Smooth muscle cell (in vitro differentiated cells): ENCODE results near the gene OR11H1. TPM values are rescaled to one million over a fixed set of nuclear protein-coding genes. Genes with fewer than 3 reads are reported as not detected.
"Not testable (repeated sequence)": the region's sequence is repeated elsewhere in the genome, so short reads cannot be mapped to it uniquely, and the experiment has no call there.

Experiments
- DNase-seq: peaks from one replicate; lab custom pipeline; 2025; ENCODE audit not compliant: unreplicated experiment; lab: John Stamatoyannopoulos, UW
- H2AFZ ChIP-seq: fragments of 200-600 bp; sonication (generic); 2 replicates; pipeline ENCODE4 v1.6.0; 2016; ENCODE audit warnings: antibody characterized with exemption, low read depth, mild to moderate bottlenecking
- H3F3A ChIP-seq: fragments of 200-600 bp; sonication (generic); 2 replicates; pipeline ENCODE4 v1.6.0; 2017; ENCODE audit warnings: antibody characterized with exemption, low read depth
- H3K27ac ChIP-seq: fragments of 200-600 bp; sonication (generic); 2 replicates; pipeline ENCODE4 v1.5.1; 2016; ENCODE audit warnings: low read depth, mild to moderate bottlenecking
- H3K27me3 ChIP-seq: fragments of 200-600 bp; sonication (generic); 2 replicates; pipeline ENCODE4 v1.6.1; 2016; ENCODE audit warnings: low read depth, mild to moderate bottlenecking
- H3K36me3 ChIP-seq: fragments of 200-600 bp; sonication (generic); 2 replicates; pipeline ENCODE4 v1.5.1; 2016; ENCODE audit warnings: low read depth
- H3K4me1 ChIP-seq: fragments of 200-600 bp; sonication (generic); 2 replicates; pipeline ENCODE4 v1.5.1; 2016; ENCODE audit warnings: low read depth
- H3K4me2 ChIP-seq: fragments of 200-600 bp; sonication (generic); 2 replicates; pipeline ENCODE4 v1.6.0; 2016; ENCODE audit warnings: mild to moderate bottlenecking
- H3K4me3 ChIP-seq: fragments of 200-600 bp; sonication (generic); 2 replicates; pipeline ENCODE4 v1.5.1; 2016; ENCODE audit warnings: mild to moderate bottlenecking
- H3K79me2 ChIP-seq: fragments of 200-600 bp; sonication (generic); 2 replicates; pipeline ENCODE4 v1.6.0; 2016; ENCODE audit warnings: low read depth, mild to moderate bottlenecking
- H3K9ac ChIP-seq: fragments of 200-600 bp; sonication (generic); 2 replicates; pipeline ENCODE4 v1.6.0; 2016; ENCODE audit warnings: low read depth
- H3K9me3 ChIP-seq: fragments of 200-600 bp; sonication (generic); replicated peaks from 2 replicates; pipeline ENCODE4 v1.5.1; 2016; ENCODE audit warnings: low read depth
- H4K20me1 ChIP-seq: fragments of 200-600 bp; sonication (generic); 2 replicates; pipeline ENCODE4 v1.6.0; 2016; ENCODE audit warnings: low read depth
- WGBS: methylation state at CpG from one replicate; pipeline ENCODE4 v1.1.7; 2016; ENCODE audit warnings: low lambda C conversion rate; 5-methylcytosine and 5-hydroxymethylcytosine counted together
- polyA plus RNA-seq: library from polyadenylated mRNA; unstranded; fragments of >200 nt; fragmentation: Nextera tagmentation; extraction: Ambion mirVana; gene quantifications from 2 replicates; pipeline ENCODE4 v1.2.1, GENCODE V29; 2016
- total RNA-seq: library from RNA; depleted of rRNA; stranded (reverse); fragments of >200 nt; gene quantifications from 2 replicates; pipeline ENCODE4 v1.2.3, GENCODE V29; 2014

OR11H1 gene, protein sequence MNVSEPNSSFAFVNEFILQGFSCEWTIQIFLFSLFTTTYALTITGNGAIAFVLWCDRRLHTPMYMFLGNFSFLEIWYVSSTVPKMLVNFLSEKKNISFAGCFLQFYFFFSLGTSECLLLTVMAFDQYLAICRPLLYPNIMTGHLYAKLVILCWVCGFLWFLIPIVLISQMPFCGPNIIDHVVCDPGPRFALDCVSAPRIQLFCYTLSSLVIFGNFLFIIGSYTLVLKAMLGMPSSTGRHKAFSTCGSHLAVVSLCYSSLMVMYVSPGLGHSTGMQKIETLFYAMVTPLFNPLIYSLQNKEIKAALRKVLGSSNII
- total RNA-seq (not detected in 2 replicates), polyA plus RNA-seq (not detected in 2 replicates)

DNA sequence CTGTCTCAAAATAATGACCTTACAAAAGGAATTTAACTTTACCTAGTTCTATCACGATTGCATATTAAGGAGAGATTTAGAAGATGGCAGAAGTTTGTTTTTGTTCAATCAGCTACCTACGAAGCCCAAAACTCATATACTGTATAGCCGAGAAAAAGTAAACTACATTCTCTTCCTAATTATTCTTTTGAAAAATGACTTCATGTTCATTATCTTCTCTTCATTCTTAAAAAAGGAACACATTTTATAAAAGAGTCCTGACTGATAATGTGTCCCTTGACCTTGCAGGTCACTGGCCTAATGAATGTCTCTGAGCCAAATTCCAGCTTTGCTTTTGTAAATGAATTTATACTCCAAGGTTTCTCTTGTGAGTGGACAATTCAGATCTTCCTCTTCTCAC, at the start of gene OR11H1:
Gene OR11H1, plus strand, starts transcription at position 301 of the 400 bp plus-strand sequence. Its CDS starts 0 bp downstream, at position 301.
- H3K4me1 ChIP-seq, H3F3A ChIP-seq, H3K4me3 ChIP-seq, H3K9me3 ChIP-seq, H4K20me1 ChIP-seq, H2AFZ ChIP-seq, H3K79me2 ChIP-seq, H3K4me2 ChIP-seq, H3K27ac ChIP-seq, H3K27me3 ChIP-seq, H3K36me3 ChIP-seq, DNase-seq, H3K9ac ChIP-seq: not testable (repeated sequence)
- no CpG with 5 or more reads among the region's 3 CpGs for WGBS

DNA sequence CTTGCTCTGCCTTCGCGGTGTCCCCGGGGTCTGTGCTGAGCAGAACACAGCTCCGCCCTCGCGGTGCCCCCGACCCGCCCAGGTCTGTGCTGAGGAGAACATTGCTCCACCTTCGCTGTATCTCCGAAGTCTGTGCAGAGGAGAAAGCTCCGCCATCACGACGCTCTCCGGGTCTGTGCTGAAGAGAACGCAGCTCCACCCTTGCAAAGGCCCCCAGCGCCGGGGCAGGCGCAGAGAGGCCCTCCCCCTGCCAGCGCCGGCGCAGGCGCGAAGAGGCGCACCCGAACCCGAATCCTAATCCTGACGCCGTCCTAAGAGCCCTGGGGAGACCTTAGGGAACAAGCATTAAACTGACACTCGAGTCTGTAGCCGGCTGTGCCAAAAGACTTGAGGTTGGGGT, 18.0 kb upstream of the OR11H1 start:
- WGBS, result 96% methylated on average over 14 of the region's 30 CpGs

DNA sequence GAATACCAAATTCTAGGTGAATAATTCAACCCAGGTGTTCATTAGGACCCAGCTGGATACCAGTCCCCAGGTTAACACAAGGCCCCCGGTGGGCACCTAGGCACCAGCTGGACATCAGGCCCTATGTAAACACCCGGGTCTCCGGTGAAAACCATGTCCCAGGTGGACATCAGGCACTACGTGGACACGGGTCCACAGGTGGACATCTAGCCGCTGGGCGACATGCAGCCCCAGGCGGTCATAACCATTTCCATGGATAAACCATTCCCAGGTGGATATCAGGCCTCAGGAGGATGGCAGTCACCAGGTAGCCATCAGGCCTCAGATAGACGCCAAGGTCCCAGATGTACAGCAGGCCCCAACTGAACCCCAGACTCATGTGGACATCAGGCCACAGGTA, 12.1 kb upstream of the OR11H1 start:
- H3F3A ChIP-seq, H3K4me2 ChIP-seq, H3K4me1 ChIP-seq, H3K9me3 ChIP-seq, H3K9ac ChIP-seq, H3K27ac ChIP-seq, H4K20me1 ChIP-seq, H2AFZ ChIP-seq, H3K36me3 ChIP-seq, H3K27me3 ChIP-seq, DNase-seq, H3K4me3 ChIP-seq, H3K79me2 ChIP-seq: not testable (repeated sequence)
- 91% methylated on average over 9 of the region's 9 CpGs for WGBS

More for the DNA sequence above, 18.0 kb upstream of the OR11H1 start:
- H3K4me1 ChIP-seq, H2AFZ ChIP-seq, H3K79me2 ChIP-seq, H4K20me1 ChIP-seq, H3K27me3 ChIP-seq, H3K4me2 ChIP-seq, H3K27ac ChIP-seq, H3F3A ChIP-seq, DNase-seq, H3K9me3 ChIP-seq, H3K4me3 ChIP-seq, H3K36me3 ChIP-seq, H3K9ac ChIP-seq: not testable (repeated sequence)

DNA sequence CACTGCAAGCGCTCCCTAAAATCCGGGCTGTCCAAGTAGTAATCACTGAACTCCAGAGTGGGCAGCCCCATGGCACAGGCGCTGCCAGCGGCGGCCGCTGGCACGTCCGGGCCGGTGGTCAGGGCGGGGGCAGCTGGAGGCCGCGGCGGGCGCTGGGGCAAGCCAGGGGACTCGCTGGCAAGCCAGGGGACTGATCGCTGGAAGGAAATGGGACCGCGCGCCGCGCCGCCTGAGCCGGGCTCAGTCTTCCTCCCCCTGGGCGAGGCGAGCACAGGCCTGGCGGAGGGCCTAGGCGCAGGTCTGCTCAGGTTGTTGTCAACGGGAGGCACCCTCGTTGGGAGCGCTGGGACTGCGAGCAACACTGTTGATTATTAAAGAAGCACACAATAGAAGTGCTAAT, 25.8 kb downstream of the OR11H1 start:
- not testable (repeated sequence) for H3K9ac ChIP-seq, H3K4me3 ChIP-seq, DNase-seq, H3K36me3 ChIP-seq, H3K4me2 ChIP-seq, H3K9me3 ChIP-seq, H3K27ac ChIP-seq, H4K20me1 ChIP-seq, H3F3A ChIP-seq, H2AFZ ChIP-seq, H3K27me3 ChIP-seq, H3K79me2 ChIP-seq, H3K4me1 ChIP-seq
- 94% methylated on average over 19 of the region's 31 CpGs for WGBS

DNA sequence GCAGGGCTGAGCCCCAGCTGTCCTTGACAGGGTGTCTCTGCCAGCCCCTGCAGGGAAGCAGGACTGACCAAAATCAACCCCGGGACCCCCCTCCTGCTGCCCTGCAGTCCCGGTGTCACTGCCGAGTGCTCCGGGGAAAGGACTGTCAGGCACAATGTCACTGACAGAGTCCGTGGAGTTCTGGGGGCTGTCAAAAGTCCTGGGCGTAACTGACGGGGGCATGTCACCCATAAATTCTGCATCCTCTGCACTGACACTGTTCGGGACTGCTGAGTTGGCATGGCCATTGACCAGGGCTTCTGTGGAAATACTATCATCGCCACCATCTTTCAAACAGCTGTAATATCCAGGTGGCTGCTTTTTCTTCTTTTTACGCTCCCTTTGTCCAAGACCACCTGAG, 35.5 kb downstream of the OR11H1 start:
- not testable (repeated sequence) for H3K4me2 ChIP-seq, H3K27ac ChIP-seq, DNase-seq, H3K36me3 ChIP-seq, H3K27me3 ChIP-seq, H3F3A ChIP-seq, H4K20me1 ChIP-seq, H3K9me3 ChIP-seq, H3K4me3 ChIP-seq, H3K9ac ChIP-seq, H3K79me2 ChIP-seq, H3K4me1 ChIP-seq, H2AFZ ChIP-seq
- 75% methylated on average over 9 of the region's 10 CpGs for WGBS

DNA sequence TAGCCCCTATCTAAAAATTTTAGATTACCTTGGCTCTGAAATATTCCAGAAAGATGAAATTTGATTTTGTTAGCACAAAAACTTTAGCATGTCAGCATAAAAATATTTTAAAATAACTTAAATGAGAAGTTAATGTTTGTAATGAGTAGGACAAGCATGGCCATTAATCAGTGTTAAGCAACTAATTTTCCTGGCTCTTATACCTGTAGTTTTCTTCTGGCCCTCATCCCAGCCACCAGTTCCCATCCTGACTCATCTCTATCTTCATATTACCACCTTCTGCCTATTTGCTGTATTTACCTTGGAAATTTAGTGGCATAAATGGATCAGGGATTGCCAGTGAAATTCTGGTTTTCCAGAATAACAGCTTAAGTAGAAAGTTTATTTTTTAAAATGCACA, 37.1 kb downstream of the OR11H1 start:
- not testable (repeated sequence) for H3K4me1 ChIP-seq, H3K36me3 ChIP-seq, H4K20me1 ChIP-seq, H3K79me2 ChIP-seq, H3F3A ChIP-seq, H2AFZ ChIP-seq, H3K27ac ChIP-seq, H3K27me3 ChIP-seq, DNase-seq, H3K4me2 ChIP-seq, H3K9me3 ChIP-seq, H3K4me3 ChIP-seq, H3K9ac ChIP-seq

Other genes starting within 250 kb of the OR11H1 start
- not detected in 2 replicates for gene POTEH, start 161.8 kb downstream of the OR11H1 start, total RNA-seq
- not detected in 2 replicates for gene POTEH, start 161.8 kb downstream of the OR11H1 start, polyA plus RNA-seq